ENCODE measurements around the gene PEPD. TPM values are rescaled to one million over a fixed set of nuclear protein-coding genes. Genes with fewer than 3 reads are reported as not detected.
A peak's percentile ranks its signal among the peaks of the same experiment; 100 is the strongest.

PEPD gene
- total RNA-seq, 1 donor from 2014 or later = 112 TPM

DNA sequence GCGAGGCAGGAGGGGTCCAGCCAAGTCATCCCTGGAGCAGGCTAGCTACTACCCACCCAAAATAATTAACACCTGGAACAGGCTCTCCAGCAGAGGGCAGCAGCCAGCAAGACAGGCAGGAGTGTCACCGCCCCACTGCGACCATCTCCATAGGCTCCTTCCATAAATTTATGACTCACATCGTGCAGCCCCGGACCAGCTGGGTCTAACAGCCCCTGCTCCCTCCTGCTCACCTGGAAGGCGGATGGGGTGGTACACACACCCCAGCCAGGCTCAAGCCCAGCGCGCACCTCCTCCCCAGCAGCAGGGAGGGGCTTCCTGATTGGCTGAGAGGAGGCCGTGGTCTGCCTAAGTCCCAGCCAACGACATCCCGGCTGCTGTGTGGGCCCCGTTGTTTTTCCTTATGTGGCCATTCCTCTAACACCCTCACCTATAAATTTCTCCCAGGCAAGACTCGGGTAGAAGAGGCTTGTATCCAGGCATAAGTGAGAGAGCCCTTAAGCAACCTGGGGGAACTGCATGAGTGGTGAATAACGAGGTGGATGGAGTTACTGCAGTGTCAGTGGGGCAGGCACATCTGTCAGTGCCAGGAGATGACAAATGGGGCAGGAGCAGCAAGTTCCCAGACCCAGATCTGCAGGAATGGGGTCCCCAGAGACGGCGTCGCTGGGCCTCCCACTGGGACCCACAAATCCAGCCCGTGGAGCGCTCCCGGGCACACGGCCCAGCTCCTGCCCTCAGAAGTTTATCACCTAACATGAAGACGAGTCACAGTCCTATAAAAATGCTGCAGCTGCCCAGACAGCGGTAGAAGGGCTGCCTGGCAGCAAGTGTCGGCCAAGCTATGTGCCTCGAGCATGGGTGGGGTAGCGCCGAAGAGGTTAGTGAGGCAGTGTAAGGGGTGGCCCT is 105.0 kb downstream of the PEPD start:
- H3K4me3 ChIP-seq = peak overlapping the region in 1 of 2 donors; percentile 28
- H3K4me1 ChIP-seq = no peaks in the 10 kb centered on the region
- no peak for DNase-seq (ENCODE audit: low spot score in 2 of 2)
- peaks cover 3% of the 10 kb centered on the region in 2 donors for H3K36me3 ChIP-seq
- no peaks in the 10 kb centered on the region for H3K9me3 ChIP-seq
- H3K27ac ChIP-seq = no peak overlapping the region
- H3K27me3 ChIP-seq = no peaks in the 10 kb centered on the region
- TF ChIP-seq, protein P1, sequence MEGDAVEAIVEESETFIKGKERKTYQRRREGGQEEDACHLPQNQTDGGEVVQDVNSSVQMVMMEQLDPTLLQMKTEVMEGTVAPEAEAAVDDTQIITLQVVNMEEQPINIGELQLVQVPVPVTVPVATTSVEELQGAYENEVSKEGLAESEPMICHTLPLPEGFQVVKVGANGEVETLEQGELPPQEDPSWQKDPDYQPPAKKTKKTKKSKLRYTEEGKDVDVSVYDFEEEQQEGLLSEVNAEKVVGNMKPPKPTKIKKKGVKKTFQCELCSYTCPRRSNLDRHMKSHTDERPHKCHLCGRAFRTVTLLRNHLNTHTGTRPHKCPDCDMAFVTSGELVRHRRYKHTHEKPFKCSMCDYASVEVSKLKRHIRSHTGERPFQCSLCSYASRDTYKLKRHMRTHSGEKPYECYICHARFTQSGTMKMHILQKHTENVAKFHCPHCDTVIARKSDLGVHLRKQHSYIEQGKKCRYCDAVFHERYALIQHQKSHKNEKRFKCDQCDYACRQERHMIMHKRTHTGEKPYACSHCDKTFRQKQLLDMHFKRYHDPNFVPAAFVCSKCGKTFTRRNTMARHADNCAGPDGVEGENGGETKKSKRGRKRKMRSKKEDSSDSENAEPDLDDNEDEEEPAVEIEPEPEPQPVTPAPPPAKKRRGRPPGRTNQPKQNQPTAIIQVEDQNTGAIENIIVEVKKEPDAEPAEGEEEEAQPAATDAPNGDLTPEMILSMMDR (IDR thresholded peaks at IDR 0.05) = peak in 1 of 3 experiments; percentile 49
- intact Hi-C loops (cut with DNase I) = no loop called here

DNA sequence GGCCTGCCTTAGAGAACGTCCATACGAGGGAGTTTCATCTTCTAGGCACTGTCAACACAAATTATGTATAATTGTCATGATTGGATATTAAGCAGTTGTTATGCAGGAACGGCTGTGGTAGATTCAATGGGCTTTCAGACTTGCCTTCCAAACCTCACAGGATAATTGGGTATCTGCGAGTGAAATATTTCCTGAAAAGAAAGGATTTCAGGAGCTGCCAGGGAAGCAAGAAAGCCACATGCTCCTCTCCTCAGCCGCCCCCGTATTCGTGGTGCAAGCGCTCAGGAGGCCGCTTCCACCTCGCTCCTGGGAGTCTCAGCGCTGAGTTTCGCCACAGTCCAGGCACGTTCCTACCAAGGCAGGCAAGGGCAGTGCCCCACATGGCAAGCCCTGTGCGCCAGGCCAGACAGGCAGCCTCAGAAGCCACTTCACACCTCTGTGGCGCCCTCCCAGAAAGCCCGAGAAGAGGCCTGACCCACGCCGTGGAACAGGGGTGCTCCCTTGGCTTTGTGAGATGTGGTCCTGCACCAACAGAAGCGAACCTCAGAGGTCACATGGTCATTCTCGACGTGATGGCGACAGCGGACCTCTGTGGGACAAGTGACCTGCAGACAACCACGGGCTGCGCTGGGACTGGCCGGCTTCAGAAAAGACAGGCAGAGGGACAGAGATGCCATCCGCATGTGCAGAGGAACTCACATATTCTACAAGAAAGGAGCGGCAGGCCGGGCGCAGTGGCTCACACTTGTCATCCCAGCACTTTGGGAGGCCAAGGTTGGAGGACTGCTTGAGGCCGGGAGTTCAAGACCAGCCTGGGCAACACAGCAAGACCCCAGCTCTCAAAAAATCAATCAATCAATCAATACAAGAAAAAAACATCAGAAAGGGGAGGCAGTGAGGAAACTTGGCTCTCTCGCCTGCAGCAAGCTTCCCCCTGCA is 106.7 kb downstream of the PEPD start:
- no peak overlapping the region for H3K27ac ChIP-seq
- H3K9me3 ChIP-seq = no peaks in the 10 kb centered on the region
- H3K4me3 ChIP-seq = no peak overlapping the region
- H3K4me1 ChIP-seq = no peaks in the 10 kb centered on the region
- peaks cover 3 to 17% of the 10 kb centered on the region in 2 donors for H3K36me3 ChIP-seq
- TF ChIP-seq, protein P1 (IDR thresholded peaks at IDR 0.05) = no peak
- H3K27me3 ChIP-seq = no peaks in the 10 kb centered on the region
- DNase-seq (ENCODE audit: low spot score in 2 of 2) = no peak
- intact Hi-C loops (cut with DNase I) = no loop called here

DNA sequence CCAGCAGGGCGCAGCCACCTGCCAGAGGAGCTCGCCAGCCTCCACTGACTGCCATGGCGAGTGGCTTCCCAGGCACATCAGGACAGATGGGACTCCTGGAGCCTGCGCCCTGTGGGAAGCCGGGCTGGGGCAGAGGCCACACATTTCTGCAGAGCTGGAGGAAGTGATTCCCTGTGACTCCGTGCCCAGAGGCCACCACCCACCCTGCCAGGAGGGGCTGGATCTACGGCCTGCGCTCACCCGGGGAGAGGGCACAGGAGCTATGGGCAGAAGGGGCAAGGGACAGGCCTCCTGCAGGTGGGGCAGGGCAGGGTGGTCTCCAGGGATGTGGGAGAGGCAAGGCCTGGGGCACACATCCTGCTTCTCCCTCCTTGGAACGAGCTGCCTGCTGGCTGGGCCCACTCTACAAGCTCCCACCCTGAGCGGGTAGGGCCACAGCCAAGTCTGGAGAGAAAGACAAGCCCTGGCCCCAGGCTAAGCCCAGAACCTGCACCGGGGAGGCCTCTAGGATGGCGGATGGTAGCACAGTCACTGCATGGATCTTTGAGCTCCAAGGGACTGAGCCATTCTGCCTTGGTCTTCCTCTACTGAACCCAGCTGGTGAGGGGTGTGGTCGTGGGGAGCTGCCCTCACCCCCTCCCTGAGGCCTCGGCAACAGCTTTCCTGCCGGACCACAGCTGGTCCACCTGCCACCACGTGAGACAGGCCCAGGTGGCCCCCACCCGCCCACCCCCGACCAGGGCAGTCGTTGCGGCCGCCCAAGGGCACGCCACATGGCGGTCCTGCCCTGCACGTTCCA is 107.5 kb downstream of the PEPD start:
- TF ChIP-seq, protein P1 (IDR thresholded peaks at IDR 0.05) = no peak
- Histone ChIP-seq H3K4me1 (no peaks in the 10 kb centered on the region), H3K9me3 (no peaks in the 10 kb centered on the region), H3K4me3 (no peak overlapping the region), H3K36me3 (peaks cover 3 to 19% of the 10 kb centered on the region in 2 donors), H3K27ac (no peak overlapping the region), H3K27me3 (no peaks in the 10 kb centered on the region)
- DNase-seq (ENCODE audit: low spot score in 2 of 2) = no peak
- intact Hi-C loops (cut with DNase I) = no loop called here

DNA sequence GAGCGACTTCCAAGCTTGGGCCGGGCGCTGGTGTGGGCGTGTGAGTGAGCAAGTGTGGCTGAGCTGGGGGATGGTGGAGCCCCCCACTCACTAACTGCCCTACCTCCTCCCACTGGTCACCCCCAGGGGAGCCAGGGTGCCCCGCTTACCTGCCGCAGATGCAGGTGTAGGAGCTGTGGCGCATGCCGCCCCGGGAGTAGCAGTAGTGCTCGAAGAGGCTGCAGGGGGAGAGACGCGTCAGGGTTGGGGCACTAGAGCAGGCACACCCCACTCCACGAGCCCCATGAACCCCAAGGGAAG is 108.2 kb downstream of the PEPD start:
- intact Hi-C loops (cut with DNase I) = no loop called here
- H3K36me3 ChIP-seq = peaks cover 3 to 19% of the 10 kb centered on the region in 2 donors
- no peak overlapping the region for H3K4me3 ChIP-seq
- H3K27ac ChIP-seq = no peak overlapping the region
- no peaks in the 10 kb centered on the region for H3K9me3 ChIP-seq
- H3K27me3 ChIP-seq = no peaks in the 10 kb centered on the region
- TF ChIP-seq, protein P1 (IDR thresholded peaks at IDR 0.05) = no peak
- H3K4me1 ChIP-seq = no peaks in the 10 kb centered on the region
- no peak for DNase-seq (ENCODE audit: low spot score in 2 of 2)
